Hepatocyte (in vitro differentiated cells): ENCODE data around the gene SLF2. TPM values are rescaled to one million over a fixed set of nuclear protein-coding genes. Genes with fewer than 3 reads are reported as not detected.

ENCODE experiments used
- DNase-seq: peaks from one replicate; pipeline ENCODE4 v3.0.0-alpha.2; 2016; ENCODE audit warnings: low spot score
- H2AFZ ChIP-seq: fragments of 200-600 bp; sonication (generic); 2 replicates; pipeline ENCODE4 v1.6.0; 2016; ENCODE audit warnings: antibody characterized with exemption, mild to moderate bottlenecking
- H3K27ac ChIP-seq: fragments of 200-600 bp; sonication (generic); 2 replicates; pipeline ENCODE4 v1.5.1; 2016; ENCODE audit warnings: mild to moderate bottlenecking
- H3K27me3 ChIP-seq: fragments of 200-600 bp; sonication (generic); 2 replicates; pipeline ENCODE4 v1.6.1; 2016
- H3K36me3 ChIP-seq: fragments of 200-600 bp; sonication (generic); replicated peaks from 2 replicates; pipeline ENCODE4 v1.5.1; 2016; ENCODE audit warnings: low read depth; ENCODE audit not compliant: insufficient read depth
- H3K4me1 ChIP-seq: fragments of 200-600 bp; sonication (generic); 2 replicates; pipeline ENCODE4 v1.5.1; 2016; ENCODE audit warnings: mild to moderate bottlenecking, moderate library complexity; ENCODE audit not compliant: insufficient read depth
- H3K4me2 ChIP-seq: fragments of 200-600 bp; sonication (generic); 2 replicates; pipeline ENCODE4 v1.6.0; 2016
- H3K4me3 ChIP-seq: fragments of 200-600 bp; sonication (generic); 2 replicates; pipeline ENCODE4 v1.5.1; 2016; ENCODE audit warnings: mild to moderate bottlenecking
- H3K79me2 ChIP-seq: fragments of 200-600 bp; sonication (generic); 2 replicates; pipeline ENCODE4 v1.6.0; 2017; ENCODE audit warnings: mild to moderate bottlenecking
- H3K9me2 ChIP-seq: fragments of 200-600 bp; sonication (generic); replicated peaks from 2 replicates; pipeline ENCODE4 v1.6.0; 2017; ENCODE audit warnings: mild to moderate bottlenecking; ENCODE audit not compliant: insufficient read depth
- H3K9me3 ChIP-seq: fragments of 200-600 bp; sonication (generic); 2 replicates; pipeline ENCODE4 v1.5.1; 2016; ENCODE audit warnings: low read depth, mild to moderate bottlenecking
- H4K20me1 ChIP-seq: fragments of 200-600 bp; sonication (generic); 2 replicates; pipeline ENCODE4 v1.6.0; 2016; ENCODE audit warnings: mild to moderate bottlenecking; ENCODE audit not compliant: insufficient read depth, poor library complexity, severe bottlenecking
- CTCF ChIP-seq: fragments of 200-600 bp; sonication (generic); IDR thresholded peaks from 2 replicates; pipeline ENCODE4 v1.5.1; 2016; ENCODE audit warnings: antibody characterized with exemption, mild to moderate bottlenecking; ENCODE audit not compliant: poor library complexity
- EZH2 ChIP-seq: fragments of 200-600 bp; sonication (generic); IDR thresholded peaks from 2 replicates; pipeline ENCODE4 v1.6.1; 2016; ENCODE audit warnings: antibody characterized with exemption, mild to moderate bottlenecking, borderline replicate concordance
- EZH2phosphoT487 ChIP-seq: fragments of 200-600 bp; sonication (generic); IDR thresholded peaks from one replicate; pipeline ENCODE4 v1.6.1; 2018; ENCODE audit warnings: antibody characterized with exemption, mild to moderate bottlenecking, low read depth, moderate library complexity; ENCODE audit not compliant: unreplicated experiment, severe bottlenecking
- WGBS: methylation state at CpG from one replicate; pipeline ENCODE4 v1.1.6; 2016; ENCODE audit warnings: low lambda C conversion rate; ENCODE audit errors: missing lambda C conversion rate; 5-methylcytosine and 5-hydroxymethylcytosine counted together
- polyA plus RNA-seq: library from polyadenylated mRNA; unstranded; fragments of >200 nt; fragmentation: Nextera tagmentation; extraction: Ambion mirVana; gene quantifications from 2 replicates; pipeline ENCODE4 v1.2.1, GENCODE V29; 2016
- total RNA-seq: library from RNA; depleted of rRNA; stranded (reverse); fragments of >200 nt; gene quantifications from 2 replicates; pipeline ENCODE4 v1.2.3, GENCODE V29; 2014

SLF2 gene
- total and polyA plus RNA-seq, 2 experiments from 2014 or later, result 11.7 to 23.5 TPM

GRCh38 chr10:100989088-100989487, 76.3 kb downstream of the SLF2 start:
- TF ChIP-seq EZH2 (no peak), CTCF (no peak), EZH2phosphoT487 (no peak)
- Histone ChIP-seq H3K27me3 (no peaks in the 10 kb centered on the region), H2AFZ (no peak overlapping the region), H3K4me2 (no peak overlapping the region), H4K20me1 (no peaks in the 10 kb centered on the region), H3K4me1 (peaks cover 14% of the 10 kb centered on the region), H3K27ac (no peak overlapping the region), H3K9me3 (no peaks in the 10 kb centered on the region), H3K9me2 (no peaks in the 10 kb centered on the region), H3K4me3 (no peak overlapping the region), H3K36me3 (no peaks in the 10 kb centered on the region), H3K79me2 (peaks cover 37% of the 10 kb centered on the region)
- DNase-seq, result no peak
- 98% methylated on average over 21 of the region's 21 CpGs for WGBS

DNA sequence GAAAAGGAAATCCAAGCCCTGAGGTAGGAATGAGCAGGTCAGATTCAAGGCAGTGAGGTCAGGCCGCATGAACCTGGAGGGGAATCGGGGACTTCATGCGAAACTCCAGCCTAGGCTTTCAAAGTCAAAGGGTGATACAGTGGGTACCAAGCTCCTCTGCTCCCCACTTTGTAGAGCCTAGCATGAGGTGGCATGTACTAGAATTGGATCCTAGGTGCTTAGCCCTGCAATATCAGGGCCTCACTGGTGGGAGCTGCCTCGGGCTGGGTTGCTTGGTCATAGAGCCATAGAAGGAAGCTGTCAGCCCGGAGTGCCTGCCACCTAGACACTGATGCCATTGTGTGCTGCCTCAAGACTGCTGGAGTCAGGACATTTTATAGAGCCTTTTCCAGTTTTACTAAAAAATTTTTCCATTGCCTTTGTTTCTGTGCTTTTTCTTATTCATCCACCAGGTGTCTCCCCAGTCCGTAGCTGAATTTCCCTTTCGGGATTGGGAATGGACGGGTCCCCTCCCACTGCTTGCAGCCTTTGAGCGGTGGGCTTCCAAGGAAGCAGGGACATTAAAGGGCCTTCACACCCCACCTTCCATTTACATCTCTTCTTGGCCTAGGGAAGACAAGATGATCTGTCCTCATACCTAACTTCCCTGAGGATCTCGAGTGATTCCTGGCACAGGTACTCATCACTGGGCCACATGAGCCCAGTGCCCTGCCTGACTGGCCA, 81.4 kb downstream of the SLF2 start:
- H3K4me3 ChIP-seq, result no peak overlapping the region
- H3K4me1 ChIP-seq, result peaks cover 21% of the 10 kb centered on the region
- H3K27me3 ChIP-seq, result no peaks in the 10 kb centered on the region
- no peaks in the 10 kb centered on the region for H3K36me3 ChIP-seq
- no peaks in the 10 kb centered on the region for H3K9me3 ChIP-seq
- H3K4me2 ChIP-seq, result no peak overlapping the region
- H3K9me2 ChIP-seq, result no peaks in the 10 kb centered on the region
- peaks cover 7% of the 10 kb centered on the region for H3K79me2 ChIP-seq
- peak; percentile 66 for DNase-seq
- no peak for TF ChIP-seq EZH2phosphoT487
- TF ChIP-seq CTCF, result peak; percentile 83
- H3K27ac ChIP-seq, result peak overlapping the region; percentile 99
- no peaks in the 10 kb centered on the region for H4K20me1 ChIP-seq
- WGBS, result 50% methylated on average over 10 of the region's 10 CpGs
- H2AFZ ChIP-seq, result no peak overlapping the region

GRCh38 chr10:100995181-100995580, 82.4 kb downstream of the SLF2 start:
- no peak overlapping the region for H2AFZ ChIP-seq
- H3K79me2 ChIP-seq, result peaks cover 5% of the 10 kb centered on the region
- no peak overlapping the region for H3K4me3 ChIP-seq
- H3K9me2 ChIP-seq, result no peaks in the 10 kb centered on the region
- peak; percentile 59 for DNase-seq
- H3K4me1 ChIP-seq, result peaks cover 21% of the 10 kb centered on the region
- H3K4me2 ChIP-seq, result no peak overlapping the region
- H3K9me3 ChIP-seq, result no peaks in the 10 kb centered on the region
- 46% methylated on average over 5 of the region's 6 CpGs for WGBS
- no peaks in the 10 kb centered on the region for H3K36me3 ChIP-seq
- peak overlapping the region; percentile 99 for H3K27ac ChIP-seq
- no peaks in the 10 kb centered on the region for H3K27me3 ChIP-seq
- TF ChIP-seq EZH2, result no peak
- TF ChIP-seq CTCF, result no peak
- no peak for TF ChIP-seq EZH2phosphoT487
- H4K20me1 ChIP-seq, result no peaks in the 10 kb centered on the region
